IMR-90 (cell line): ENCODE results near the gene NAPSA. TPM values are rescaled to one million over a fixed set of nuclear protein-coding genes. Genes with fewer than 3 reads are reported as not detected.
A peak's percentile ranks its signal among the peaks of the same experiment; 100 is the strongest.

Experiments
- ATAC-seq: fragments of 200-7000 bp; cut with Tn5 transposase; 2 replicates; pipeline ENCODE4 v1.9.1; 2020; ENCODE audit warnings: low read depth, mild to moderate bottlenecking, moderate library complexity
- BruUV-seq: library from RNA; stranded (reverse); fragments of 400-500 nt; replicated peaks from 2 replicates; lab custom pipeline; 2021; lab: Mats Ljungman, UMichigan
- CTCF ChIA-PET: fragments of 300-600 bp; formaldehyde crosslinking; extraction: SDS; loops from one replicate; lab custom pipeline; 2021; ENCODE audit warnings: antibody characterized with exemption; lab: Yijun Ruan, JAX
- POLR2A ChIA-PET: fragments of 300-600 bp; sonication (Branson Sonifier 250); formaldehyde crosslinking; loops from one replicate; lab custom pipeline; 2022; ENCODE audit warnings: antibody characterized with exemption; ENCODE audit not compliant: unreplicated experiment; lab: Charles Lee
- DNase-seq: peaks from one replicate; pipeline ENCODE4 v3.0.0; 2013
- H2AFZ ChIP-seq: replicated peaks from 2 replicates; pipeline ENCODE3; 2013; ENCODE audit warnings: low read length, mild to moderate bottlenecking; ENCODE audit not compliant: poor library complexity
- H2AK5ac ChIP-seq: 2 replicates; pipeline ENCODE4 v1.6.1; 2013; ENCODE audit warnings: low read depth, low read length, inconsistent platforms
- H2AK9ac ChIP-seq: replicated peaks from 2 replicates; pipeline ENCODE3; 2013; ENCODE audit warnings: mild to moderate bottlenecking, low read depth, low read length, moderate library complexity; ENCODE audit not compliant: poor library complexity
- H2BK120ac ChIP-seq: 2 replicates; pipeline ENCODE4 v1.6.1; 2013; ENCODE audit warnings: low read depth, low read length, inconsistent platforms
- H2BK15ac ChIP-seq: 3 replicates; pipeline ENCODE4 v1.6.1; 2013; ENCODE audit warnings: low read depth, low read length, inconsistent platforms
- H2BK20ac ChIP-seq: 2 replicates; pipeline ENCODE4 v1.6.1; 2013; ENCODE audit warnings: low read depth, mild to moderate bottlenecking, inconsistent platforms, low read length, moderate library complexity
- H2BK5ac ChIP-seq: 2 replicates; pipeline ENCODE4 v1.6.1; 2013; ENCODE audit warnings: mild to moderate bottlenecking, low read depth, low read length, inconsistent platforms; ENCODE audit not compliant: poor library complexity, severe bottlenecking
- H3K14ac ChIP-seq: replicated peaks from 2 replicates; pipeline ENCODE4 v1.6.1; 2013; ENCODE audit warnings: low read depth, low read length, inconsistent platforms
- H3K18ac ChIP-seq: 2 replicates; pipeline ENCODE4 v1.6.1; 2013; ENCODE audit warnings: low read depth, low read length, control low read depth
- H3K23ac ChIP-seq: 2 replicates; pipeline ENCODE4 v1.6.1; 2013; ENCODE audit warnings: low read depth, low read length, inconsistent platforms
- H3K27ac ChIP-seq: 2 replicates; pipeline ENCODE4 v1.5.1; 2013; ENCODE audit warnings: mild to moderate bottlenecking, control low read depth, low read length; ENCODE audit not compliant: insufficient read depth
- H3K27me3 ChIP-seq: 2 replicates; pipeline ENCODE4 v1.6.1; 2013; ENCODE audit warnings: low read length; ENCODE audit not compliant: control insufficient read depth, insufficient read depth
- H3K36me3 ChIP-seq: 2 replicates; pipeline ENCODE4 v1.6.1; 2013; ENCODE audit warnings: low read length, mixed read lengths; ENCODE audit not compliant: control insufficient read depth, insufficient read depth
- H3K4ac ChIP-seq: 2 replicates; pipeline ENCODE4 v1.6.1; 2013; ENCODE audit warnings: low read depth, low read length, inconsistent platforms
- H3K4me1 ChIP-seq: 2 replicates; pipeline ENCODE4 v1.6.1; 2013; ENCODE audit warnings: low read length, mixed read lengths; ENCODE audit not compliant: control insufficient read depth, insufficient read depth
- H3K4me2 ChIP-seq: 2 replicates; pipeline ENCODE4 v1.6.1; 2013; ENCODE audit warnings: low read depth, mild to moderate bottlenecking, control low read depth, low read length, moderate library complexity
- H3K4me3 ChIP-seq: 2 replicates; pipeline ENCODE4 v1.5.1; 2013; ENCODE audit warnings: low read depth, mild to moderate bottlenecking, control low read depth, low read length, moderate library complexity; ENCODE audit not compliant: insufficient read depth
- H3K56ac ChIP-seq: 2 replicates; pipeline ENCODE4 v1.6.1; 2013; ENCODE audit warnings: low read length, inconsistent platforms; ENCODE audit not compliant: insufficient read depth; ENCODE audit errors: extremely low read depth
- H3K79me1 ChIP-seq, 2 experiments: 2 replicates each; pipeline ENCODE4 v1.6.1; 2013; ENCODE audit warnings: low read length in 2 of 2, inconsistent platforms in 1 of 2, low read depth in 1 of 2
- H3K9ac ChIP-seq: 2 replicates; pipeline ENCODE4 v1.6.1; 2013; ENCODE audit warnings: low read depth, low read length, control low read depth
- H3K9me1 ChIP-seq: 2 replicates; pipeline ENCODE4 v1.6.1; 2013; ENCODE audit warnings: low read length, inconsistent platforms; ENCODE audit not compliant: insufficient read depth
- H3K9me3 ChIP-seq: 2 replicates; pipeline ENCODE4 v1.6.1; 2013; ENCODE audit warnings: low read length; ENCODE audit not compliant: control insufficient read depth, insufficient read depth
- H4K20me1 ChIP-seq: 2 replicates; pipeline ENCODE4 v1.6.1; 2013; ENCODE audit warnings: low read length, inconsistent platforms; ENCODE audit not compliant: insufficient read depth
- H4K5ac ChIP-seq: 2 replicates; pipeline ENCODE4 v1.6.1; 2013; ENCODE audit warnings: mild to moderate bottlenecking, low read depth, low read length, control low read depth
- H4K8ac ChIP-seq, 2 experiments: 2 replicates each; pipeline ENCODE4 v1.6.1; 2013; ENCODE audit warnings: low read depth in 2 of 2, low read length in 2 of 2, control low read depth in 1 of 2, inconsistent platforms in 1 of 2
- H4K91ac ChIP-seq: 2 replicates; pipeline ENCODE4 v1.6.1; 2013; ENCODE audit warnings: low read depth, low read length, inconsistent platforms; ENCODE audit not compliant: insufficient read depth
- CEBPB ChIP-seq: IDR thresholded peaks from 2 replicates; pipeline ENCODE4 v1.6.1; 2012; ENCODE audit warnings: low read depth, low read length, improper control_type of control experiment
- CHD1 ChIP-seq: IDR thresholded peaks from 2 replicates; pipeline ENCODE4 v1.6.1; 2012; ENCODE audit warnings: low read depth, low read length, improper control_type of control experiment
- FOS ChIP-seq: fragments of 150-350 bp; IDR thresholded peaks from 2 replicates; pipeline ENCODE4 v1.6.1; 2016; ENCODE audit warnings: low read depth, low read length
- MAFK ChIP-seq: IDR thresholded peaks from 2 replicates; pipeline ENCODE4 v1.6.1; 2012; ENCODE audit warnings: low read depth, low read length, improper control_type of control experiment
- MAZ ChIP-seq: IDR thresholded peaks from 2 replicates; pipeline ENCODE4 v1.6.1; 2012; ENCODE audit warnings: low read depth, mild to moderate bottlenecking, low read length, improper control_type of control experiment, moderate library complexity, borderline replicate concordance
- MXI1 ChIP-seq: IDR thresholded peaks from 2 replicates; pipeline ENCODE4 v1.6.1; 2012; ENCODE audit warnings: low read depth, mild to moderate bottlenecking, low read length, moderate library complexity, borderline replicate concordance
- NFE2L2 ChIP-seq: fragments of 150-350 bp; IDR thresholded peaks from 2 replicates; pipeline ENCODE4 v1.6.1; 2016; ENCODE audit warnings: low read depth, mild to moderate bottlenecking, low read length
- POLR2A ChIP-seq: IDR thresholded peaks from 2 replicates; pipeline ENCODE4 v1.6.1; 2012; ENCODE audit warnings: mild to moderate bottlenecking, low read depth, low read length
- RCOR1 ChIP-seq: IDR thresholded peaks from 2 replicates; pipeline ENCODE4 v1.6.1; 2012; ENCODE audit warnings: mild to moderate bottlenecking, low read length, improper control_type of control experiment; ENCODE audit not compliant: insufficient replicate concordance
- RFX5 ChIP-seq: IDR thresholded peaks from 2 replicates; pipeline ENCODE4 v1.8.0; 2012; ENCODE audit warnings: low read depth, mild to moderate bottlenecking, low read length, moderate library complexity
- SMC3 ChIP-seq: fragments of 150-350 bp; IDR thresholded peaks from 2 replicates; pipeline ENCODE4 v1.6.1; 2016; ENCODE audit warnings: low read depth, mild to moderate bottlenecking, antibody characterized with exemption, low read length, moderate library complexity
- WGBS, 2 experiments: methylation state at CpG; one replicate each; pipeline versions ENCODE4 v1.1.5 to v1.1.7; 2013; ENCODE audit warnings: missing lambda C conversion rate in 2 of 2; ENCODE audit not compliant: insufficient read length in 1 of 2; ENCODE audit errors: extremely low coverage in 2 of 2; 5-methylcytosine and 5-hydroxymethylcytosine counted together
- dilution Hi-C: fragments of 300-500 bp; cut with HindIII; formaldehyde crosslinking; loops from one replicate; pipeline ENCODE4 v1.14.3; 2018; ENCODE audit warnings: low sequenced_read_pairs; ENCODE audit not compliant: unreplicated experiment
- in situ Hi-C: fragments of 300-500 bp; cut with MboI; formaldehyde crosslinking; loops from 3 replicates; pipeline ENCODE4 v1.14.3; 2019; ENCODE audit warnings: low sequenced_read_pairs, inconsistent platforms, mixed read lengths
- intact Hi-C: fragments of 100-400 bp; cut with micrococcal nuclease; formaldehyde crosslinking; loops from 2 replicates; pipeline ENCODE4 v1.10.0; 2022
- polyA plus RNA-seq, 3 experiments: library from polyadenylated mRNA; depleted of rRNA; stranded (reverse); fragments of >200 nt; gene quantifications; 2 replicates each; pipeline ENCODE4 v1.2.3, GENCODE V29; 2012; ENCODE audit warnings: low replicate concordance in 1 of 3
- total RNA-seq: library from RNA; depleted of rRNA; stranded (reverse); fragments of >200 nt; gene quantifications from 2 replicates; pipeline ENCODE4 v1.2.3, GENCODE V29; 2012
- TF ChIP-seq, protein P1 (sequence below): conservative IDR thresholded peaks from 2 replicates; pipeline ENCODE4 v1.5.1; 2012; ENCODE audit warnings: mild to moderate bottlenecking, low read depth, low read length, improper control_type of control experiment
- TF ChIP-seq, protein P2 (sequence below): fragments of 150-350 bp; IDR thresholded peaks from 2 replicates; pipeline ENCODE4 v1.6.1; 2016; ENCODE audit warnings: low read depth, mild to moderate bottlenecking, low read length, moderate library complexity, borderline replicate concordance

Gene NAPSA
- total and polyA plus RNA-seq, 2 of the 4 experiments (the other 2 are of a cell fraction), result 0.39 TPM; not detected in 1

DNA sequence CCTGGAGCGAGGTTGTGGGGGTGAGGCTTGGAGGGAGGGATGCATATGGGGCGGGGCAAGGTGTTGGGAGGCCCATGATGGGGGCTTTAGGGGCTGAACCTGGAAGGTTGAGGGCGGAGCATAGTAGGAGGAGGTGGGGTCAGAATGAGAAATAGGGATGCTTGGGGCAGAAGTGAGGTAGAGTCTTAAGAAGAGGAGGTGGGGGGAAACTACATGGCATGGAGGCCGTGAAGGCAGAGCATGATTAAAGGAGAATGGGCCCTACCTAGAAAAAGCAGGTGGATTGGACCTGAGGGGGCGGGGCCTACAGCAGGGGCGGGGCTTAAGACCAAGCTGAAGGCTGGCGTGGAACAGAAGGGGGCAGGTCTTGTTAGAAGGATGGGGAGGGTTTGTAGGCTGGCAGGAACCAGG lies 11.6 kb upstream of the NAPSA start:
- Histone ChIP-seq H3K79me1 (peaks cover 0 to 30% of the 10 kb centered on the region in 2 experiments), H3K27me3 (no peaks in the 10 kb centered on the region), H3K4me1 (no peaks in the 10 kb centered on the region), H2BK5ac (no peak overlapping the region), H2BK15ac (no peak overlapping the region), H4K5ac (no peak overlapping the region), H3K14ac (no peak overlapping the region), H3K27ac (no peak overlapping the region), H2BK20ac (no peak overlapping the region), H3K9me1 (no peaks in the 10 kb centered on the region), H3K4ac (0 out of 2 replicates have a peak overlapping the region, but pooled peaks have one; percentile 34), H3K18ac (no peak overlapping the region), H3K9me3 (no peaks in the 10 kb centered on the region), H2BK120ac (no peak overlapping the region), H3K36me3 (peaks cover 38% of the 10 kb centered on the region), H3K4me3 (no peak overlapping the region), H3K23ac (no peak overlapping the region), H4K20me1 (peaks cover 8% of the 10 kb centered on the region), H4K91ac (no peak overlapping the region), H4K8ac (no peak overlapping the region), H2AFZ (no peak overlapping the region), H3K4me2 (peak overlapping the region; percentile 23; the same call in 1 of the 2 replicates), H2AK9ac (no peak overlapping the region), H2AK5ac (no peak overlapping the region), H3K9ac (no peak overlapping the region), H3K56ac (no peak overlapping the region)
- ChIA-PET CTCF (no interaction called here), POLR2A (no interaction called here)
- ATAC-seq (peak; percentile 1; the same call in 1 of the 2 replicates), DNase-seq (no peak)
- intact Hi-C loops, result loop anchor here (5.0 kb wide), 1 partner anchor 425 kb away; no protein-coding TSS in a partner anchor
- dilution Hi-C loops, result no loop called here
- BruUV-seq, result no TSS peak
- 49% methylated on average over 5 of the region's 7 CpGs; no CpG with 5 or more reads in 1 of the 2 experiments for WGBS, 2 experiments
- TF ChIP-seq MAZ (no peak), MXI1 (no peak), CEBPB (no peak), SMC3 (no peak), POLR2A (no peak), NFE2L2 (no peak), CHD1 (no peak), MAFK (no peak), FOS (no peak), RFX5 (no peak), RCOR1 (no peak)
- TF ChIP-seq, protein P1, sequence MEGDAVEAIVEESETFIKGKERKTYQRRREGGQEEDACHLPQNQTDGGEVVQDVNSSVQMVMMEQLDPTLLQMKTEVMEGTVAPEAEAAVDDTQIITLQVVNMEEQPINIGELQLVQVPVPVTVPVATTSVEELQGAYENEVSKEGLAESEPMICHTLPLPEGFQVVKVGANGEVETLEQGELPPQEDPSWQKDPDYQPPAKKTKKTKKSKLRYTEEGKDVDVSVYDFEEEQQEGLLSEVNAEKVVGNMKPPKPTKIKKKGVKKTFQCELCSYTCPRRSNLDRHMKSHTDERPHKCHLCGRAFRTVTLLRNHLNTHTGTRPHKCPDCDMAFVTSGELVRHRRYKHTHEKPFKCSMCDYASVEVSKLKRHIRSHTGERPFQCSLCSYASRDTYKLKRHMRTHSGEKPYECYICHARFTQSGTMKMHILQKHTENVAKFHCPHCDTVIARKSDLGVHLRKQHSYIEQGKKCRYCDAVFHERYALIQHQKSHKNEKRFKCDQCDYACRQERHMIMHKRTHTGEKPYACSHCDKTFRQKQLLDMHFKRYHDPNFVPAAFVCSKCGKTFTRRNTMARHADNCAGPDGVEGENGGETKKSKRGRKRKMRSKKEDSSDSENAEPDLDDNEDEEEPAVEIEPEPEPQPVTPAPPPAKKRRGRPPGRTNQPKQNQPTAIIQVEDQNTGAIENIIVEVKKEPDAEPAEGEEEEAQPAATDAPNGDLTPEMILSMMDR, result no peak
- TF ChIP-seq, protein P2, sequence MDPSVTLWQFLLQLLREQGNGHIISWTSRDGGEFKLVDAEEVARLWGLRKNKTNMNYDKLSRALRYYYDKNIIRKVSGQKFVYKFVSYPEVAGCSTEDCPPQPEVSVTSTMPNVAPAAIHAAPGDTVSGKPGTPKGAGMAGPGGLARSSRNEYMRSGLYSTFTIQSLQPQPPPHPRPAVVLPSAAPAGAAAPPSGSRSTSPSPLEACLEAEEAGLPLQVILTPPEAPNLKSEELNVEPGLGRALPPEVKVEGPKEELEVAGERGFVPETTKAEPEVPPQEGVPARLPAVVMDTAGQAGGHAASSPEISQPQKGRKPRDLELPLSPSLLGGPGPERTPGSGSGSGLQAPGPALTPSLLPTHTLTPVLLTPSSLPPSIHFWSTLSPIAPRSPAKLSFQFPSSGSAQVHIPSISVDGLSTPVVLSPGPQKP, result no peak
- in situ Hi-C loops, result loop anchor here (5.0 kb wide), 1 partner anchor 345 kb away; the partner anchor contains the start of gene CLEC11A
